Muscle of leg (tissue), 16 donors: ENCODE measurements around the gene LDLRAD3. TPM values are rescaled to one million over a fixed set of nuclear protein-coding genes. Genes with fewer than 3 reads are reported as not detected.
A peak's percentile ranks its signal among the peaks of the same experiment; 100 is the strongest.
"Not testable (repeated sequence)": the region's sequence is repeated elsewhere in the genome, so short reads cannot be mapped to it uniquely, and the experiment has no call there.

Source experiments
- DNase-seq: peaks from one replicate; pipeline ENCODE4 v3.0.0; 2013
- H3K27ac ChIP-seq: one replicate; pipeline ENCODE4 v1.5.1; 2013; ENCODE audit warnings: mild to moderate bottlenecking, low read length, control low read depth
- H3K27me3 ChIP-seq: one replicate; pipeline ENCODE4 v1.6.1; 2013; ENCODE audit warnings: low read length; ENCODE audit not compliant: control insufficient read depth, insufficient read depth
- H3K36me3 ChIP-seq: one replicate; pipeline ENCODE4 v1.6.1; 2013; ENCODE audit warnings: low read length; ENCODE audit not compliant: control insufficient read depth, insufficient read depth
- H3K4me1 ChIP-seq: one replicate; pipeline ENCODE4 v1.6.1; 2013; ENCODE audit warnings: low read length; ENCODE audit not compliant: control insufficient read depth, insufficient read depth
- H3K4me3 ChIP-seq: one replicate; pipeline ENCODE4 v1.5.1; 2013; ENCODE audit warnings: low read length, control low read depth
- H3K9me3 ChIP-seq: replicated peaks from 2 replicates; pipeline ENCODE4 v1.6.1; 2013; ENCODE audit warnings: low read depth, low read length; ENCODE audit not compliant: control insufficient read depth
- WGBS: methylation state at CpG from one replicate; pipeline ENCODE4 v1.1.5; 2013; ENCODE audit warnings: missing lambda C conversion rate; ENCODE audit not compliant: insufficient coverage; 5-methylcytosine and 5-hydroxymethylcytosine counted together
- long read RNA-seq, 11 donors: transcript quantifications; one replicate each; lab custom pipeline, GENCODE V29; 2026
- polyA plus RNA-seq, 8 donors: library from polyadenylated mRNA; unstranded; fragments of 120-200 nt; gene quantifications; one replicate each; pipeline versions ENCODE4 v1.2.1 to v1.2.3, GENCODE V29; 2013; ENCODE audit warnings: inconsistent platforms in 1 of 8, low replicate concordance in 1 of 8; ENCODE audit not compliant: insufficient read length in 8 of 8, insufficient read depth in 1 of 8
- total RNA-seq: library from RNA; stranded (reverse); fragments of 120-200 nt; gene quantifications from one replicate; pipeline ENCODE4 v1.2.4, GENCODE V29; 2013

Gene LDLRAD3
- total RNA-seq (12.0 TPM), polyA plus RNA-seq (10 to 100 TPM; 17.0 to 28.6 (median 22.0) TPM)
- long read RNA-seq, donor 1, transcript LDLRAD3-201 (6 exons, 3,798 nt), result major isoform, 5 of 5 reads
- long read RNA-seq, donor 1, partial matches to known transcripts, result 0 of 5 reads
- long read RNA-seq, donor 1, other reads (novel, unspliced or antisense), result 0 of 5 reads
- long read RNA-seq, donor 2, result 0 reads
- long read RNA-seq, donor 3, transcript LDLRAD3-201 (6 exons, 3,798 nt), result major isoform, 6 of 8 reads
- long read RNA-seq, donor 3, partial matches to known transcripts, result 0 of 8 reads
- long read RNA-seq, donor 3, other reads (novel, unspliced or antisense), result 0 of 8 reads
- long read RNA-seq, donor 4, partial matches to known transcripts, result 0 of 6 reads
- long read RNA-seq, donor 4, other reads (novel, unspliced or antisense), result 0 of 6 reads
- long read RNA-seq, donor 5, transcript LDLRAD3-201 (6 exons, 3,798 nt), result major isoform, 12 of 12 reads
- long read RNA-seq, donor 5, partial matches to known transcripts, result 0 of 12 reads
- long read RNA-seq, donor 5, other reads (novel, unspliced or antisense), result 0 of 12 reads
- long read RNA-seq, donor 6, transcript LDLRAD3-201 (6 exons, 3,798 nt), result major isoform, 7 of 13 reads
- long read RNA-seq, donor 6, partial matches to known transcripts, result 6 of 13 reads
- long read RNA-seq, donor 6, other reads (novel, unspliced or antisense), result 0 of 13 reads
- long read RNA-seq, donor 7, partial matches to known transcripts, result 21 of 25 reads
- long read RNA-seq, donor 7, other reads (novel, unspliced or antisense), result 0 of 25 reads
- long read RNA-seq, donor 8, partial matches to known transcripts, result 5 of 8 reads
- long read RNA-seq, donor 8, other reads (novel, unspliced or antisense), result 0 of 8 reads
- long read RNA-seq, donor 9, partial matches to known transcripts, result 0 of 3 reads
- long read RNA-seq, donor 9, other reads (novel, unspliced or antisense), result 0 of 3 reads
- long read RNA-seq, donor 10, transcript LDLRAD3-201 (6 exons, 3,798 nt), result major isoform, 6 of 14 reads
- long read RNA-seq, donor 10, partial matches to known transcripts, result 8 of 14 reads
- long read RNA-seq, donor 10, other reads (novel, unspliced or antisense), result 0 of 14 reads
- long read RNA-seq, donor 11, partial matches to known transcripts, result 0 of 1 reads
- long read RNA-seq, donor 11, other reads (novel, unspliced or antisense), result 0 of 1 reads

- Histone ChIP-seq H3K27me3 (no peaks in the 10 kb centered on the region), H3K36me3 (no peaks in the 10 kb centered on the region), H3K4me1 (peaks cover 30% of the 10 kb centered on the region), H3K4me3 (peak within 1 kb of the TSS; percentile 76), H3K9me3 (no peaks in the 10 kb centered on the region), H3K27ac (peak within 1 kb of the TSS; percentile 88)
- under 1% methylated on average over 72 of the region's 97 CpGs for WGBS
- peak; percentile 97 for DNase-seq
These were observed at the start of gene LDLRAD3 for GRCh38 chr11:35943713-35944502. Gene LDLRAD3, plus strand, starts transcription at chr11:35944062. Its CDS starts 37 bp downstream, at chr11:35944099.

- Histone ChIP-seq H3K27me3 (no peaks in the 10 kb centered on the region), H3K4me1 (peaks cover 7% of the 10 kb centered on the region), H3K4me3 (no peak overlapping the region), H3K27ac (no peak overlapping the region), H3K36me3 (no peaks in the 10 kb centered on the region), H3K9me3 (peaks cover 2% of the 10 kb centered on the region)
- 71% methylated on average over 3 of the region's 4 CpGs for WGBS
- no peak for DNase-seq
These were observed 46.8 kb upstream of the LDLRAD3 start for GRCh38 chr11:35897019-35897418.

- Histone ChIP-seq H3K4me3 (no peak overlapping the region), H3K27me3 (no peaks in the 10 kb centered on the region), H3K9me3 (peaks cover 11% of the 10 kb centered on the region), H3K4me1 (no peaks in the 10 kb centered on the region), H3K27ac (no peak overlapping the region), H3K36me3 (no peaks in the 10 kb centered on the region)
- DNase-seq, result no peak
These were observed 40.9 kb upstream of the LDLRAD3 start for GRCh38 chr11:35902961-35903360.

GRCh38 chr11:35905646-35906276, 38.1 kb upstream of the LDLRAD3 start:
- peak; percentile 68 for DNase-seq
- 27% methylated on average over 2 of the region's 3 CpGs for WGBS
- Histone ChIP-seq H3K27ac (no peak overlapping the region), H3K36me3 (no peaks in the 10 kb centered on the region), H3K4me3 (no peak overlapping the region), H3K9me3 (peaks cover 11% of the 10 kb centered on the region), H3K27me3 (no peaks in the 10 kb centered on the region), H3K4me1 (no peaks in the 10 kb centered on the region)

GRCh38 chr11:35906277-35906661, 37.6 kb upstream of the LDLRAD3 start:
- Histone ChIP-seq H3K36me3 (no peaks in the 10 kb centered on the region), H3K4me3 (no peak overlapping the region), H3K27ac (no peak overlapping the region), H3K27me3 (no peaks in the 10 kb centered on the region), H3K4me1 (no peaks in the 10 kb centered on the region), H3K9me3 (peaks cover 11% of the 10 kb centered on the region)
- no CpG with 5 or more reads among the region's 2 CpGs for WGBS
- no peak for DNase-seq

GRCh38 chr11:35906681-35907080, 37.2 kb upstream of the LDLRAD3 start:
- Histone ChIP-seq H3K4me3 (no peak overlapping the region), H3K27ac (no peak overlapping the region), H3K36me3 (no peaks in the 10 kb centered on the region), H3K4me1 (no peaks in the 10 kb centered on the region), H3K9me3 (peaks cover 11% of the 10 kb centered on the region), H3K27me3 (no peaks in the 10 kb centered on the region)
- no peak for DNase-seq
- no CpG with 5 or more reads among the region's 3 CpGs for WGBS

- no CpG with 5 or more reads among the region's 4 CpGs for WGBS
- peak; percentile 20 for DNase-seq
- no peak overlapping the region for H3K27ac ChIP-seq
- no peaks in the 10 kb centered on the region for H3K27me3 ChIP-seq
- H3K4me3 ChIP-seq, result no peak overlapping the region
- H3K36me3 ChIP-seq, result no peaks in the 10 kb centered on the region
- H3K4me1 ChIP-seq, result no peaks in the 10 kb centered on the region
- H3K9me3 ChIP-seq, result peaks cover 4% of the 10 kb centered on the region
These were observed 36.0 kb upstream of the LDLRAD3 start for GRCh38 chr11:35907648-35908431.

GRCh38 chr11:35908432-35908771, 35.5 kb upstream of the LDLRAD3 start:
- not testable (repeated sequence) for H3K27ac ChIP-seq, H3K27me3 ChIP-seq, H3K9me3 ChIP-seq, H3K4me1 ChIP-seq, H3K36me3 ChIP-seq, DNase-seq, H3K4me3 ChIP-seq
- 84% methylated on average over 3 of the region's 5 CpGs for WGBS
